Testis (tissue), 3 donors: ENCODE results near the gene CDK5. TPM values are rescaled to one million over a fixed set of nuclear protein-coding genes. Genes with fewer than 3 reads are reported as not detected.
A peak's percentile ranks its signal among the peaks of the same experiment; 100 is the strongest.

Experiments used
- DNase-seq: peaks from one replicate; pipeline ENCODE4 v3.0.0-alpha.2; 2019
- H3K27ac ChIP-seq, 2 donors: fragments of 200-600 bp; sonication (generic); one replicate each; pipeline ENCODE4 v1.5.1; 2019
- H3K27me3 ChIP-seq: fragments of 200-600 bp; sonication (generic); one replicate; pipeline ENCODE4 v1.5.1; 2019
- H3K36me3 ChIP-seq: fragments of 200-600 bp; sonication (generic); one replicate; pipeline ENCODE4 v1.5.1; 2017; ENCODE audit warnings: low read depth; ENCODE audit errors: missing control alignments
- H3K4me1 ChIP-seq: fragments of 200-600 bp; sonication (generic); one replicate; pipeline ENCODE4 v1.5.1; 2019
- H3K4me3 ChIP-seq, 2 donors: fragments of 200-600 bp; sonication (generic); one replicate each; pipeline ENCODE4 v1.5.1; 2017 to 2019
- H3K9me3 ChIP-seq: fragments of 200-600 bp; sonication (generic); one replicate; pipeline ENCODE4 v1.5.1; 2017
- POLR2A ChIP-seq: fragments of 450-650 bp; IDR thresholded peaks from one replicate; pipeline ENCODE4 v1.6.1; 2017; ENCODE audit warnings: antibody characterized with exemption, mild to moderate bottlenecking, moderate library complexity
- WGBS, 2 donors: methylation state at CpG; one replicate each; pipeline ENCODE4 v1.1.5; 2018; 5-methylcytosine and 5-hydroxymethylcytosine counted together
- intact Hi-C: fragments of 100-400 bp; cut with DNase I; formaldehyde crosslinking; loops from one replicate; pipeline ENCODE4 v1.15.1; 2023; ENCODE audit warnings: low total_unique reads
- polyA plus RNA-seq: library from polyadenylated mRNA; stranded (reverse); fragments of 350-450 nt; fragmentation: Illumina TruSeq; extraction: RNeasy Lipid Tissue Mini Kit (QIAGEN cat#74804); gene quantifications from one replicate; pipeline ENCODE4 v1.2.3, GENCODE V29; 2014; ENCODE audit warnings: low read depth, low replicate concordance; ENCODE audit not compliant: insufficient read depth
- total RNA-seq, 2 donors: library from RNA; depleted of rRNA; stranded (reverse); fragments of >200 nt; gene quantifications; one replicate each; pipeline ENCODE4 v1.2.3, GENCODE V29; 2016
- TF ChIP-seq, protein P1 (sequence below), 3 experiments: fragments of 450-650 bp in 2 of 3; fragments of 200-600 bp in 1 of 3; sonication (generic) in 1 of 3; IDR thresholded peaks; one replicate each; pipeline ENCODE4 v1.5.1; 2016 to 2019; ENCODE audit warnings: antibody characterized with exemption in 3 of 3, mild to moderate bottlenecking in 2 of 3, moderate library complexity in 1 of 3

Gene CDK5
- total and polyA plus RNA-seq, 3 donors from 2014 or later, result 7.1 to 15.4 (median 10.5) TPM

DNA sequence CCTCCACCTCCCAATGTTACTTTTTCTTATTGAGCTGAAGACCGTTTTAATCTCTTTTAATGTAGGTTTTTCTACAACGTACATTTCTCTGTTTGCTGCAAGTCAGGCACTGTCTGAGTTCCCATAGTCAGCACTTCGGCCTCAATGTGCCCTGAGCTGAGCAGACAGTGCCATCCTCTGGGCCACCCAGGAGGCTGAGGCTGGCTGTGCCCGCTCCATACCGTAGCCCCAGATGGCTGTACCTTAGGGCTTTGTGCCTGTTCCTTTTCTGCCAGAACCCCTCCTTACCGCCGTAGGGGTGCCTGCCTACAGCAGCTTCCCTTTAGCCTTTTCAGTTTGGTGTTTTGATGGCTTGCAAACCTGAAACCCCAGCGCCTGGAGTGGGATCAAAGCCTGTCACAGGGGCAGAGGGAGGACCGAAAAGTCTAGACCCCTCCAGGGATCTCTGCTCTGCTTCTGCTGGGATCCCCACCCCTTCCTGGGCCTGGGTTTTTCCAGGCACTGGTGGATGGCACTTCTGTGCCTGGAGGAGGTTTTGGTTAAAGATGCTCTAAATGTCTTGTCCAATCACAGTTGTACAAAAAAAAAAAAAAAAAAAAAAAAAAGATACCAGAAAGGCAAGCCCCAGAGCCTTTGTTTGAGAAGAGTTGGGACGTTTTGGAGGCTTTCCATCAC lies 37.6 kb upstream of the CDK5 start:
- H3K4me1 ChIP-seq, result peaks cover under 1% of the 10 kb centered on the region

DNA sequence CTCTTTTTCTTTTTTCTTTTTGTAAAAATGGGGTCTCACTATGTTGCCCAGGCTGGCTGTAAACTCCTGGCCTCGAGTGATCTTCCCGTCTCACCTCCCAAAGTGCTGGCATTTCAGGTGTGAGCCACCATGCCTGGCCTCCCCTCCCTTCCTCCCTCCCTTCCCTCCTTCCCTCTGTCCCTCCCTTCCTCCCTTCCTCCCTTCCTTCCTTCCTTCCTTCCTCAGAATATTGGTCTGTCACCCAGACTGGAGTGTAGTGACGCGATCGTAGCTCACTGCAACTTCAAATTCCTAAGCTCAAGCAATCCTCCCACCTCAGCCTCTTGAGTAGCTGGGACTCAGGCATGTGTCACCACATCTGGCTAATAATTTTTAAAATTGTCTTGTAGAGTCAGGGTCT lies 37.0 kb upstream of the CDK5 start:
- H3K27me3 ChIP-seq, result no peaks in the 10 kb centered on the region
- peaks cover 5% of the 10 kb centered on the region for H3K4me1 ChIP-seq
- no peaks in the 10 kb centered on the region for H3K36me3 ChIP-seq
- no peak for DNase-seq
- no peak overlapping the region for H3K4me3 ChIP-seq
- intact Hi-C loops, result no loop called here
- H3K9me3 ChIP-seq, result no peaks in the 10 kb centered on the region
- no peak for TF ChIP-seq POLR2A
- TF ChIP-seq, protein P1, sequence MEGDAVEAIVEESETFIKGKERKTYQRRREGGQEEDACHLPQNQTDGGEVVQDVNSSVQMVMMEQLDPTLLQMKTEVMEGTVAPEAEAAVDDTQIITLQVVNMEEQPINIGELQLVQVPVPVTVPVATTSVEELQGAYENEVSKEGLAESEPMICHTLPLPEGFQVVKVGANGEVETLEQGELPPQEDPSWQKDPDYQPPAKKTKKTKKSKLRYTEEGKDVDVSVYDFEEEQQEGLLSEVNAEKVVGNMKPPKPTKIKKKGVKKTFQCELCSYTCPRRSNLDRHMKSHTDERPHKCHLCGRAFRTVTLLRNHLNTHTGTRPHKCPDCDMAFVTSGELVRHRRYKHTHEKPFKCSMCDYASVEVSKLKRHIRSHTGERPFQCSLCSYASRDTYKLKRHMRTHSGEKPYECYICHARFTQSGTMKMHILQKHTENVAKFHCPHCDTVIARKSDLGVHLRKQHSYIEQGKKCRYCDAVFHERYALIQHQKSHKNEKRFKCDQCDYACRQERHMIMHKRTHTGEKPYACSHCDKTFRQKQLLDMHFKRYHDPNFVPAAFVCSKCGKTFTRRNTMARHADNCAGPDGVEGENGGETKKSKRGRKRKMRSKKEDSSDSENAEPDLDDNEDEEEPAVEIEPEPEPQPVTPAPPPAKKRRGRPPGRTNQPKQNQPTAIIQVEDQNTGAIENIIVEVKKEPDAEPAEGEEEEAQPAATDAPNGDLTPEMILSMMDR (IDR thresholded peaks at IDR 0.05), result no peak
- 69 to 78% methylated on average over 5 of the region's 5 CpGs for WGBS, 2 donors
- H3K27ac ChIP-seq, result no peak overlapping the region

More for the DNA sequence above, 37.6 kb upstream of the CDK5 start:
- WGBS, 2 donors, result 75 to 80% methylated on average over 8 to 10 of the region's 10 CpGs
- Histone ChIP-seq H3K4me3 (no peak overlapping the region), H3K36me3 (no peaks in the 10 kb centered on the region), H3K9me3 (no peaks in the 10 kb centered on the region), H3K27me3 (no peaks in the 10 kb centered on the region), H3K27ac (no peak overlapping the region)
- no peak for TF ChIP-seq POLR2A
- intact Hi-C loops, result no loop called here
- DNase-seq, result no peak

DNA sequence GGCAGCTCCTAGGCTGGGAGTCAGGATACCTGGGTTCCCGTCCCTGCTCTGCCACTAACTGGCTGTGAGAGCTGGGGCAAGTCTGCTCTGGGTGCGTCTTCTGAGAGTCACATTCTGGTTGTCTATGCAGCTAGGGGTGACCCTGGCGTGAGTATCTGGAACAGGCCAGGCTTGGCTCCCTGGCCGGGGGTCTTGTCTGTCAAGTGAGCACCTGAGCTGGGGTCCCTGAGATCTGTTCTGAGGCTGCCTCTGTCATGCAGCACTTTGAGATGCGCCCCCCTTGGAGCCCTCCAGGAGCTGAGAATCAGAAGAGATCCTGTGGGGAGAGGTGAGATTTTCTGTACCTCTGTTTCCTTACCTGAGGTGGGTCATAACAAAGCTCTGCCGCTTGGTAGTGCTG lies 36.1 kb upstream of the CDK5 start:
- Histone ChIP-seq H3K9me3 (no peaks in the 10 kb centered on the region), H3K4me1 (peaks cover 14% of the 10 kb centered on the region), H3K27ac (no peak overlapping the region), H3K36me3 (no peaks in the 10 kb centered on the region), H3K4me3 (no peak overlapping the region), H3K27me3 (no peaks in the 10 kb centered on the region)
- no peak for DNase-seq
- WGBS, 2 donors, result 85 to 91% methylated on average over 5 to 6 of the region's 6 CpGs
- intact Hi-C loops, result no loop called here
- TF ChIP-seq, protein P1 (IDR thresholded peaks at IDR 0.05), result no peak
- no peak for TF ChIP-seq POLR2A

DNA sequence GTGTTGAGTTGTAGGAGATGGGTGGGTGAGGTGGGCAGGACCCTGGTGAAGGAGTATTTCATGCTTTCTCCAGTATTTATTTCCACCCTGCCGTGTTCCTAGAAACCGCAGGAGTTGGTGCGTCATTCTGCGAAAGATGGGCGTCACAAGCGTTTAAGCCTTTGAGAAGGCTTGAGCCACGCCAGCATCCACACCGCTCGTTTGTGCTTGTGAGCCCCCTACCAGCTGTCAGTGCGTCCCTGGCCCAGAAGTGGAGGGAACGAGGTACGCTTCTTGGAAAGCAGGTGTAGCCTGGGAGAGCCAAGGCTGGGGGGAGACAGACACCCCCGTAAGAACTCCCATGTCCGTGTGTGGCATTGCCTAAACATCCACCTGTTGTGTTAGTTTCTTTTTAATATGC lies 34.3 kb upstream of the CDK5 start:
- intact Hi-C loops, result no loop called here
- no peaks in the 10 kb centered on the region for H3K36me3 ChIP-seq
- H3K4me1 ChIP-seq, result peaks cover 26% of the 10 kb centered on the region
- H3K9me3 ChIP-seq, result no peaks in the 10 kb centered on the region
- TF ChIP-seq POLR2A, result no peak
- TF ChIP-seq, protein P1 (IDR thresholded peaks at IDR 0.05), result no peak
- WGBS, 2 donors, result 85 to 95% methylated on average over 14 of the region's 14 CpGs
- DNase-seq, result no peak
- no peak overlapping the region for H3K27ac ChIP-seq
- H3K4me3 ChIP-seq, result no peak overlapping the region
- no peaks in the 10 kb centered on the region for H3K27me3 ChIP-seq

DNA sequence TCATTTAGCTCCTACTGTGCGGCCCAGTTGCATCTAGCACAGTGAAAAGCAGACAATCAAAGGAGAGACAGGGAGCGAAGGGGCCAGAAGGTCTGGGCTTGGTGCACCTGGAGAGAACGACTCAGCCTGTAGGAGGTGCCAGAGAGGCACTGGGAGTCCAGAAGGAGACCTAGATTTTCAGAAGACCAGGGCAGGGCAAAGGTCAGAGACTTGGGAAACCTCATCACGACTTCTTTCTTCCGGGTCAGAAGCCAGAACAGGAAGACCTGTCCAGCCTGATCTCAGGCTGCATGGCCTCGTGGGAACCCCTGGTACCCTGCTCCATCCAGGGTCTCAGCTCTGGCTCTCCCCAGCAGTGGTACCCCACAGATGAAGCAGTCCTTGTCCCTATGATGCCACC lies 33.7 kb upstream of the CDK5 start:
- 64 to 65% methylated on average over 5 to 6 of the region's 6 CpGs for WGBS, 2 donors
- Histone ChIP-seq H3K4me1 (peaks cover 26% of the 10 kb centered on the region), H3K9me3 (no peaks in the 10 kb centered on the region), H3K27ac (no peak overlapping the region), H3K4me3 (no peak overlapping the region), H3K27me3 (no peaks in the 10 kb centered on the region), H3K36me3 (no peaks in the 10 kb centered on the region)
- TF ChIP-seq, protein P1 (IDR thresholded peaks at IDR 0.05), result peak in 2 of 3 experiments; percentile 13 to 27
- no peak for TF ChIP-seq POLR2A
- intact Hi-C loops, result no loop called here
- no peak for DNase-seq
